Ectodermal cell (in vitro differentiated cells): Measurements from ENCODE around the gene TSFM.

Experiments used
- H3K27ac ChIP-seq: 2 replicates; pipeline ENCODE4 v1.7.0; 2013; ENCODE audit warnings: mild to moderate bottlenecking, low read depth, low read length; ENCODE audit not compliant: insufficient read depth, poor library complexity, severe bottlenecking
- H3K27me3 ChIP-seq: 2 replicates; pipeline ENCODE4 v1.7.0; 2013; ENCODE audit warnings: mild to moderate bottlenecking, low read length; ENCODE audit not compliant: insufficient read depth, control insufficient read depth, poor library complexity, severe bottlenecking
- H3K36me3 ChIP-seq: one replicate; pipeline ENCODE4 v1.7.0; 2013; ENCODE audit warnings: low read length; ENCODE audit not compliant: control insufficient read depth, insufficient read depth
- H3K4me1 ChIP-seq: one replicate; pipeline ENCODE4 v1.7.0; 2013; ENCODE audit warnings: low read length; ENCODE audit not compliant: control insufficient read depth, insufficient read depth
- H3K4me3 ChIP-seq: 2 replicates; pipeline ENCODE4 v1.7.0; 2013; ENCODE audit warnings: low read depth, low read length, control low read depth; ENCODE audit not compliant: insufficient read depth
- H3K9me3 ChIP-seq: 2 replicates; pipeline ENCODE4 v1.7.0; 2013; ENCODE audit warnings: mild to moderate bottlenecking, low read length, moderate library complexity; ENCODE audit not compliant: control insufficient read depth
- WGBS, 2 experiments: methylation state at CpG; one replicate each; pipeline ENCODE4 v1.1.7; 2013; ENCODE audit warnings: missing lambda C conversion rate in 2 of 2; 5-methylcytosine and 5-hydroxymethylcytosine counted together

TSFM gene

GRCh38 chr12:57780284-57780897, 2.2 kb upstream of the TSFM start:
- peaks cover 10% of the 10 kb centered on the region for H3K36me3 ChIP-seq
- WGBS, 2 experiments: 85 to 87% methylated on average over 4 of the region's 4 CpGs
- H3K4me1 ChIP-seq: peaks cover 5% of the 10 kb centered on the region
- no peaks in the 10 kb centered on the region for H3K9me3 ChIP-seq
- no peak overlapping the region for H3K4me3 ChIP-seq
- H3K27ac ChIP-seq: no peak overlapping the region
- H3K27me3 ChIP-seq: no peaks in the 10 kb centered on the region

- H3K4me3 ChIP-seq: no peak overlapping the region
- H3K9me3 ChIP-seq: no peaks in the 10 kb centered on the region
- H3K4me1 ChIP-seq: peaks cover 5% of the 10 kb centered on the region
- H3K27me3 ChIP-seq: no peaks in the 10 kb centered on the region
- WGBS, 2 experiments: 84 to 92% methylated on average over 3 of the region's 3 CpGs
- H3K27ac ChIP-seq: no peak overlapping the region
- peaks cover 14% of the 10 kb centered on the region for H3K36me3 ChIP-seq
These were observed 1.3 kb upstream of the TSFM start for GRCh38 chr12:57781244-57781643.

GRCh38 chr12:57781801-57782200, 786 bp upstream of the TSFM start:
- Histone ChIP-seq H3K4me3 (no peak overlapping the region), H3K9me3 (no peaks in the 10 kb centered on the region), H3K36me3 (peaks cover 20% of the 10 kb centered on the region), H3K27me3 (no peaks in the 10 kb centered on the region), H3K27ac (no peak overlapping the region), H3K4me1 (peaks cover 5% of the 10 kb centered on the region)
- WGBS, 2 experiments: 68 to 70% methylated on average over 2 of the region's 2 CpGs

GRCh38 chr12:57782243-57782607, 362 bp upstream of the TSFM start:
- Histone ChIP-seq H3K4me1 (peaks cover 5% of the 10 kb centered on the region), H3K27me3 (no peaks in the 10 kb centered on the region)
- WGBS, 2 experiments: 7 to 19% methylated on average over 3 of the region's 4 CpGs

GRCh38 chr12:57783466-57783801, 847 bp downstream of the TSFM start:
- Histone ChIP-seq H3K9me3 (no peaks in the 10 kb centered on the region), H3K27ac (no peak overlapping the region), H3K27me3 (no peaks in the 10 kb centered on the region), H3K4me1 (peaks cover 5% of the 10 kb centered on the region), H3K36me3 (peaks cover 26% of the 10 kb centered on the region), H3K4me3 (peak overlapping the region; percentile 86)
- WGBS, 2 experiments: 83 to 84% methylated on average over 11 to 12 of the region's 12 CpGs

More at GRCh38 chr12:57782243-57782607, 362 bp upstream of the TSFM start:
- no peaks in the 10 kb centered on the region for H3K9me3 ChIP-seq
- peaks cover 24% of the 10 kb centered on the region for H3K36me3 ChIP-seq
- no peak overlapping the region for H3K27ac ChIP-seq
- no peak overlapping the region for H3K4me3 ChIP-seq

DNA sequence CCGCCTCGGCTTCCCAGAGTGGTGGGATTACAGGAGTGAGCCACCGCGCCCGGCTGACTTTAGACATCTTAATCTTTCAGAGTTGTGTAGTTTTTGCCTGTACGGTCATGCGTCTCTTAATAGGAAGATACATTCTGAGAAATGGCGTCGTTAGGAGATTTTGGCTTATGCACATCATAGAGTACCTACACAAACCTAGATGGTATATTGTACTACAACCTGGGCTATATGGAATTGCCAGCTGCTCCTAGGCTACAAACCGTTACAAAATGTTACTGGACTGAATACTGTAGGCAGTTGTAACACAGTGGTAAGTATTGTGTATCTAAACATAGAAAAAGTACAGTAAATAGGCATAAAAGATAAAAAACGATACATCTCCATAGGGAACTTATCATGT, 1.3 kb downstream of the TSFM start:
- Histone ChIP-seq H3K27ac (no peak overlapping the region), H3K4me1 (peaks cover 5% of the 10 kb centered on the region), H3K36me3 (peaks cover 30% of the 10 kb centered on the region), H3K27me3 (no peaks in the 10 kb centered on the region), H3K4me3 (no peak overlapping the region), H3K9me3 (no peaks in the 10 kb centered on the region)
- 91 to 98% methylated on average over 9 to 11 of the region's 11 CpGs for WGBS, 2 experiments

DNA sequence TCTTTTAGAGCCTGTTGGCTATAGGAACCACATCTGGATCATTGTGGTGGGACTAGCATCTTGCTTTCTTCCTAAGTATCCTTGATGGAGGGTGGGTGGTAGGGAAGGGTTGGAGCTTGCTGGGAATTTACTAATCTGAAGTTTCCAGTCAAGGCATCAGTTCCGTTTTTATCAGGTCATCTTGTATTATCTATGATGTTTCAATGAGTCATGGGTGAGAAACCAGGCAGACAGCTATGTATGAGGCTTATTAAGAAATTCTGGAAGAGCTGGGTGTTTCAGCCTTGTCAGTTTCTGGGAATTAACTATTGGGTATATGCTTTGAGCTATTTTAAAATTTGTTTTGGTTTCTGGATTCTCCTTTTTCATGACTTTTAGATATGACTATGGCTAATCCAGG, 11.3 kb downstream of the TSFM start:
- no peak overlapping the region for H3K4me3 ChIP-seq
- H3K36me3 ChIP-seq: peaks cover 16% of the 10 kb centered on the region
- H3K9me3 ChIP-seq: no peaks in the 10 kb centered on the region
- H3K27ac ChIP-seq: no peak overlapping the region
- H3K27me3 ChIP-seq: no peaks in the 10 kb centered on the region
- WGBS, 2 experiments: 90 to 91% methylated on average over 1 of the region's 1 CpG
- H3K4me1 ChIP-seq: no peaks in the 10 kb centered on the region

- H3K36me3 ChIP-seq: peaks cover 16% of the 10 kb centered on the region
- 99% methylated on average over 5 to 6 of the region's 6 CpGs for WGBS, 2 experiments
- no peak overlapping the region for H3K27ac ChIP-seq
- no peaks in the 10 kb centered on the region for H3K4me1 ChIP-seq
- no peaks in the 10 kb centered on the region for H3K9me3 ChIP-seq
- H3K4me3 ChIP-seq: no peak overlapping the region
- no peaks in the 10 kb centered on the region for H3K27me3 ChIP-seq
These were observed 12.8 kb downstream of the TSFM start for GRCh38 chr12:57795354-57795753.

GRCh38 chr12:57796996-57797395, 14.4 kb downstream of the TSFM start:
- Histone ChIP-seq H3K9me3 (no peaks in the 10 kb centered on the region), H3K4me1 (no peaks in the 10 kb centered on the region), H3K4me3 (no peak overlapping the region), H3K36me3 (peaks cover 9% of the 10 kb centered on the region), H3K27ac (no peak overlapping the region), H3K27me3 (no peaks in the 10 kb centered on the region)
- 100% methylated on average over 1 of the region's 1 CpG; no CpG with 5 or more reads in 1 of the 2 experiments for WGBS, 2 experiments

DNA sequence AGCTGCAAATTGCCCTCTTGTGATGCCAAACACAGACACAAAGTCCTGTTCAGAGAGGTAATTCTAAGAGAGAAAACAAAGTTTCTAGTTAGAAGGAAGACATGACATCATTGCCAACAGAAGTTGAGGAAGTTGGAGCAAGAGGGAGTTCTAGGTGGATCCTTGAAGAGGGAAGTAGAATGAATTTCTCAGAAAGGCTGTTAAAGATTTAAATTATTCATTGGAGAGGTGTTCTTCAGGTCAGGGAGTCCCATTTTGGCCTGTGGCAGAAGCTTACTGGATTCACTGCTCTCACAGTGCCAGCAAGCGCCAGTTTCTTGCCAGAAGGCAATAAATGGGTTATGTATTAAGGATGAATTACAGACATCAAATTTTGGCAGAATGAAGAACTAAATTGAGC, 15.3 kb downstream of the TSFM start:
- Histone ChIP-seq H3K4me3 (no peak overlapping the region), H3K36me3 (peaks cover 4% of the 10 kb centered on the region), H3K4me1 (no peaks in the 10 kb centered on the region), H3K27me3 (no peaks in the 10 kb centered on the region), H3K27ac (no peak overlapping the region), H3K9me3 (no peaks in the 10 kb centered on the region)
- WGBS, 2 experiments: 94 to 100% methylated on average over 1 of the region's 1 CpG

- Histone ChIP-seq H3K9me3 (no peaks in the 10 kb centered on the region), H3K27me3 (no peaks in the 10 kb centered on the region), H3K4me3 (no peak overlapping the region), H3K4me1 (no peaks in the 10 kb centered on the region), H3K27ac (no peak overlapping the region), H3K36me3 (no peaks in the 10 kb centered on the region)
- 95 to 96% methylated on average over 3 of the region's 3 CpGs for WGBS, 2 experiments
These were observed 18.4 kb downstream of the TSFM start for GRCh38 chr12:57800965-57801364.
